Activated CD8-positive, alpha-beta memory T cell treated with anti-CD3 and anti-CD28 coated beads for 48 hours (primary cell): ENCODE results near the gene FRS3.
"Not testable (repeated sequence)": the region's sequence is repeated elsewhere in the genome, so short reads cannot be mapped to it uniquely, and the experiment has no call there.

ENCODE experiments used
- DNase-seq, 3 experiments: peaks; one replicate each; pipeline ENCODE4 v3.0.0-alpha.2; 2020; ENCODE audit warnings: low read depth in 2 of 3, low spot score in 2 of 3

Gene FRS3

DNA sequence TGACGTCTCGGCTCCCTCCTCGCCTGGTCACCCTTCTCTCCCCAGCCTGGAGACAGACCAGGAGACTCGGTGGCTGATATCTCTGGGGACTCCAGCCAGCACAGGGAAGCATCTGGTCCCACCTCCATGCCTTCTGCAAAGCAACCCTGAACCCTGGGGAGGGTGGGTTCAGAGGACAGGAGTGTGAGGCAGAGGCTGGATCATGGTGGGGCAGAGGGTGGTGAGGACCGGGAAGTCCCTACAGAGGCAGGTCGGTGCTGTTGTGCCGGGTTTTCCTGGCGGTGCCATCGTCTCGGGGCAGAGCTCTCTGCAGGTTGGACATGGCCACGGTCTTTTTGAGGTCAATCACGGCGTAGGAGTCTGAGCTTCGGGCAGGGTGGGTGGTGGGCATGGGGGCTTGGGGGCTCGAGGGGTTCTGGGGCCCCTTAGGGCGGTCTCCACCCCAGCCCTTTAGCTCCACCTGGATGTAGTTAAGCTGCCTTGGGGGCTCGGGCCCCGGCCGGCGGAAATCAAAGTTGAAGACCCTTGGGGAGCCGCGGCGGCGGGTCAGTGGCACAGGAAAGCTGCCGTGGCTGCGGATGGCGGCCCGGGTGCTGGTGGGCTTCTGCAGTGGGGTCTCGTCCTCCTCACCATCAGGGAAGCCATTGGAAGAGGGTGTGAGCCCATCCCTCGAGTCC is 9.2 kb downstream of the FRS3 start:
- no peak for DNase-seq

DNA sequence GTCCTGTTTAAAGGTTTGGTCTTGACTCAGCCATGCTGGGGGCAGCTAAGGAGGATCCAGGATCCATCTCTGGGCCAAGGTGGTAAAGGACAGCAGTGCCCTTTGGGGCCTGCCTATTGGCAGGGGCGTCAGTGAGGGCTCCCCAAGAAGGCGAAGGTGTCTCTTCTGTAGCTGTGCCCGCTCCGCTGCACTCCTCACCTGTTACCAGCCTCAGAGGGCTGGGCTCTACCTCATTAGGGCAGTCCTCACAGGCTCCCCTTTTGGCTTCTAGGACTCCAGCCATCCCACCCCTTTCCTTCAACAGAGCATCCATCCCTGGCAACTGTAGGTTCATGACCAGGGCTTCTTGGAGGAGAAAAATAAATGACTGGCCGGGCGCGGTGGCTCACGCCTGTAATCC is 10.3 kb downstream of the FRS3 start:
- DNase-seq, result no peak

DNA sequence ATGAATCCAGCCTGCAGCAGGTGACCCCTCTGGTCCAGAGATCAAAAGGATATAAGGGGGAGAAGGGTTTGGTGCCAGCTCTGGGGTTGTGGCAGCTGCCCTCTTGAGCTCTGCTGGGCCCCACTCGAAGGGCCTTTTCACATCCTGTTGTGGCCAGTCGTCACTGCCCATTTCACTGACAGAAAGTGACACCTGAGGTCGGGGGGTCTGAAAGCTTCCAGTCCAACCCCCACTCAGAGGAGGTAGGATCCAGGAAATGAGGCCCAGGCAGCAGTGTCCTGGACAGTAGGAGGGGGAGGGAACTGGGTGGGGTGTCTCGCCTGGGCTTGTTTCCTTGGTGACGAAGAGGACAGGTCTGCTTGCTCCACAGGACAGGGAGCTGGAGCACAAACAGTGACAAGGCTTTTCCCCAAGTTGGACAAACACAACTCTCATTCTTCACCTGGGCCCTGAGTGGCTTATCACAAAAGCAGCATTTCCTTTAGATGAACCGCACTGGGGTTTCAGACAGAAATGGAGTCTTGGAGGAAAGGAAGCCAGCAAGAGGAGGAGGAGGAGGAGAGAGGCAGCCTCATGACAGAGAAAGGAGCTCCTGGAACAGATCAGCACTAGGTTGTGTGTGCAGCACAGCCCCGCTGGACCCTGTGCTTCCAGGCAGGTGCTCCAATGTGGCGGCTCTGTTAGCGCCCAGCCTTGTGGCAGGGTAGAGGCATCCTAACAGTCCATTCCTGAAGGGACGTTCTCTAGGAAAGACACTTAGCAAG is 11.0 kb downstream of the FRS3 start:
- DNase-seq, result no peak

DNA sequence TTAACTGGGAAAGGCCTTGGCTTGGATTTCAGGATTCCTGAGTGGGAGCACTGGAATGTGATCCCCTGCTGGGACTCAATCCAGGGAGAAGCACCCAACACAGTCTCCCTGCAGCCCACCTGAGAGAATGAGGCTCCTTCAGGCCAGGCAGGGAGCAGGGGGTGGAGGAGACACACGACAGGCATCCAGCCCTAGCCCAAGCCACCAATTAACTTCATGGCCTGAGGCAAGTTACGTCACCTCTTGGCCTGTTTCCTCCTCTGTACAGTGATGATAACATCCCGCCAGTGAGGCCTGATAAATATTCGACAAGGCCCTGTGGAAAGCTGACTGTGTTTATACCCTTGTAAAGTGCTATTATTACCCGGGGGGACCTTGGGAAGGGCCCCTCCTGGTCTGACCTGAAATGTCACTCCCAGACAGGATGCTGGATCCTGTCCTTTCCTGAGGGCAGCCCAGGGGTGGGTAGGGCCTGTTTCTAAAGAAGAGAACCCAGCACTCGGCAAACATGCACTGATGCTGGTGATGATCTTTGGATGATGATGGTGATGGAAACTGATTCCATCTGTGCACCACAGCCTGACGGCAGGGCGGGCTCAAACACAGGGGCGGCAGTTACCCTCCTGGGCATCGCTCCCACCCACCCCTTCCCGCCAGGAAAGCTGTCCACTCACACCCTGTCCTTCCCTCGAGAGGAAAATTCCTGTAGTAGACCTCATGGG is 12.4 kb downstream of the FRS3 start:
- no peak for DNase-seq

DNA sequence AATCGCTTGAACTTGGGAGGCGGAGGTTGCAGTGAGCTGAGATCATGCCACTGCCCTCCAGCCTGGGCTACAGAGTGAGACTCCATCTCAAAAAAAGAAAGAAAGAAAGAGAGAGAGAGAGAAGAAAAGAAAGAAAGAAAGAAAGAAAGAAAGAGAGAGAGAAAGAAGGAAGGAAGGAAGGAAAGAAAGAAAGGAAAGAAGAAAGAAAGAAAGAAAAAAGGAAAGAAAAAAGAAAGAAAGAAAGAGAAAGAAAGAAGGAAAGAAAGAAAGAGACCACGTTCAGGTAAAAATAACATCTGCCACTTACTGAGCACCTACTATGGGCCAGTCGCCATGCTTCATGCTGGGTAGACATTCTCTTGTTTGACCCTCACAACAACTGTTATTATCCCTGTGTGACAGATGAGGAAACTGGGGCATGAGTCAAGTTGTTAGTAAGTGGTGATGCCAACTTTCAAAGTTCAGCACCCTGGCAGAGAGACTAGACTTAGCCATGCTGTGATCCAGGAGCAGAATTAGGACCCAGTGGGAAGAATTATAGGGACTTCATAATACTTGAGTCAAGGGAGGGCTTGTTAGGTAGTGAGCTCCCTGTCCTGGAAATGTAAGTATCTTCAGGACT is 13.5 kb downstream of the FRS3 start:
- not testable (repeated sequence) for DNase-seq

DNA sequence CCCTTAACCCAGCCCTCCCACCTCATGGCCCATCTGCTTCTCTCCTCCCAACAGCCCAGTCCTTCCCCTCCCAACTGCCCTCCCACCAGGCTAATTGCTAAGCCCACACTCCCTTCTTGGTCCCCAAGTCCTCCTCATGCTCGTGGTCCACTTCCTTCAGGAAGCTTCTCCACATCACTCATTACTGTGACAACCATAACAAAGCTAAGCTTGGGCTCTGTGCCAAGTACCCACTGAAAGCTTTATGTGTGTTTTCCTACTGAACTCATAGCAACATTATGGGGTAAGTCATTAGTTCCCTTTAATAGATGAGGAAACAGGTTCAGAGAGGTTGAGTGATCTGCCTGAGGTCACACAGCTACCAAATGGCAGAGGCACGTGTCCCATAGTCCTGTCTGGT is 16.2 kb downstream of the FRS3 start:
- DNase-seq, result no peak

DNA sequence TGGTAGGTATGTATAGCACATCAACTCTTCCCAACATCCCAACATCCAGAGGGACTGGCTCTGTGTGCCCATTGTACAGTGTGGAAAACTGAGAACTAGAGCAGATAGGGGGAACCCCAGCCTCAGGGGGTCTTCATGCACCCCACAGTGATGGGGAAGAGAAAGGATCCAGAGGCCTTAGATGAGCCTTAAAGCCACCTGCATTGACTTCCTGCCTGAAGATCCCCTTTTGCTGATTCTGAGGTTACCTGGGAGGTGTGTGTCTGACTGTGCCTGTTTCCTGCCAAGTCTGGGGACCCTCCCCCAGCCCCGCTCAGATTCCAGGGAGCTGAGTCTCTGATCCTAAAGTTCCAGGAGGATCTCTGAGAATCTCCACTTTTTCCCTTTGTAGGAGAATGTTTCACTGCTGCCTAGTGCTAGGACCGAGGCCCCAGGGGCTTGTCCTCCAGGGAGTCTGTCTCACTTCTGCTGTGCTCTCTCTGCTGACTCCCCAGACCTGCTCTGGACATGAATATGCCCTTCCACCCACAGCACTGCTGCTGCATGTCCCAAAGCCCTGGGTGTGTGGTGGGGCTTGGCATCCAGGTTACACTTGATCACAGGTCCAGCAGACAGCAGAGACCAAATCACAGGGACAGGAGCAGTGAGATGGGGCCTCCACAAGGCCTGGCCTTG is 19.7 kb downstream of the FRS3 start:
- DNase-seq, result no peak

DNA sequence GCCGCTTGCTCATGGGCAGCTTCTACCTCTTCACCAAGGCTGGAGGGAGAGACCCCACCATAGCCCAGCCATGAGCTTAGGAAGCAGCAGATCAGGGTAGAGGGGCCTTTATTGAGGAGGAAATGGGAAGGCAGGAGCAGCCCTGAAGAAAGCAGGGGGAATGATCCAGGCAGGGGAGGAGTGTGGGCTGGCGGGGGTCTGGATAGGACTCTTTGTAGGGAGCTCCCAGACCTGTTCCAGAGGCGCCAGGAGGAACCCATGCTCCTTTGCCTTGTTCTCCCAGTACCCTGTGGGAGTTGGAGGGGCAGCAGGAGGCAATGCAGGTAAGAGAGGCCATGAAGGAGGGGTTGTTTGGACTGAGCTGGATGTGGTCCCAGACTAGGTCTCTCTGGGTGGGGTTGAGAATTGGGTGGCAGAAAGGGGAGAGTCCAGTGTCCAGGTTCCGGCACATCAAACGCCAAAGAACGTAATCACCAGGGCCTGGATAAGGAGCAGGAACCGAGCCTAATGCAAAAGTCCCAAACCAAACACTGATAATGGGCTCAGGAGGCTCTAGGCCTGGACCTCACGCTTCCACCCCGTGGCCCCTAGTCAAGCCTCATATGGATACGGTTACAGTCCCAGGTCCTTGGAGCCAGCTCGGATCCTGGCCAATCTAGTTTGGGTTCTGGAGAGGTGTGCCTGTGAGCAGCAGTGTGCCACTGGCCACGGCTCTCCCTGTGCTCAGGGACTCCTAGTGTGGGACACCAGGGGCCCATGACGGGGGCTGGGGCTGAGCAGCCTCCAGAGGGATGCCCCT is 20.4 kb downstream of the FRS3 start:
- no peak for DNase-seq

DNA sequence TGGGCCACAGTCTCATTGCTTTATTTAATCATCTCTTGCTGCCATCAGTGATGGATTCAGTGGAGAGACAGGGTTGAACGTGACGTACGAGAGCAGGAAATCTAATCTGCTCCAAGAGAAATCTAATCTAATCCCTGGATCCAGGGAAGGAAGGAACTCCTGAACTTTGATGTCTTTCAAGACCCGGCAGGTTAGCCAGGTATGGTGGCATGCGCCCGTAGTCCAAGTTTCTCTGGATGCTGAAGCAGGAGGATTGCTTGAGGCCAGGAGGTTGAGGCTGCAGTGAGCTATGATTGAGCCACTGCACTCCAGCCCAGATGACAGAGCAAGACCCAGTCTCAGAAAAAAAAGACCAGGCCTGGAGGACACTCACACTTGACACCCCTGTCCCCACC is 21.1 kb downstream of the FRS3 start:
- DNase-seq, result no peak

DNA sequence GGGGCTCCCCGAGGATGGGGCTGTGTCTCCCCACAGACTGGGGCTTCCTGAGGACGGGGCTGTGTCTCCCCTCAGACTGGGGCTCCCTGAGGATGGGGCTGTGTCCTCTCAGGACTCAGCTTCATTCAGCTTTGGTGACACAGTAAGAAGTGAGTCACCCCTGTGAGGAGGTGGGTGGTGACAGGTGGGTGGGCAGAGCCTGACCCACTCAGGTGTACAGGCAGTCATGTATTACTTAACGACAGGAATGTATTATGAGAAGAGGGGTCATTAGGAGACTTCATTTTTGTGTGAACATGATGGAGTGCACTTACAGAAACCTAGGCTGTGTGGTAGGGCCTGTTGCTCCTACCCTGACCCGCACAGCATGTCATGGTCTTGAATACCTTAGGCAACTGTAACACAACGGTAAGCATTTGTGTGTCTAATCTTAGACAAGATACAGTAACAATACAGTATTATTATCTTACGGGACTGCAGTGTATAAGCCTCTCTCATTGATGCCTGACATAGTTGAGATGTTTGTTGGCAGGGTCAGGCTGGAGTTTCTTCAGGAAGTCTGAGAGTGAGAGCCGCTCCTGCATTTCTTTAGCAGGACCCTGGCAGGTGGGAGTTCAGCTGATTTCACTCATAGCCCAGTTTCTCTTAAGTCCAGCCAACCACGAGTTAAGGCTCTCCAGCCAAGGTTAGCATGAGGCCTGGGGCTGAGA is 21.6 kb downstream of the FRS3 start:
- no peak for DNase-seq

DNA sequence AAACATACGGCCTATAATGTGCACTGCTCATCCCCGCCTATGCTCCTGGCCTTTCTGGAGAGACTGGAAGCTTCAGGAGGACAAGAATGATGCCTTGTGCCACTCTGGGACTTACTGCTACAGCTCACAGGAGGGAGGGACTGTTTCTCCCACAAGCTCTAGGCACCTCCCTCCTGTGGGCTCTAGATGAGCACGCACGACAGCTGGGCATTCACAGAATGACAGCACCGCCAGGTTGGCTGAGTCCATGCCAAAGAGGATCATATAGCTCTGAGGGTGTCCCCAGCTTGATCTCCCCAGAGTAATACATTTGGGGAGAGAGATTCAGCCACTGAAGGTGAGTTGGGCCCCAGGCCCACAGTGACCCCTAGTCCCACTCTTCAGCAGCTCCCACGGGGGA is 22.4 kb downstream of the FRS3 start:
- DNase-seq, result no peak

DNA sequence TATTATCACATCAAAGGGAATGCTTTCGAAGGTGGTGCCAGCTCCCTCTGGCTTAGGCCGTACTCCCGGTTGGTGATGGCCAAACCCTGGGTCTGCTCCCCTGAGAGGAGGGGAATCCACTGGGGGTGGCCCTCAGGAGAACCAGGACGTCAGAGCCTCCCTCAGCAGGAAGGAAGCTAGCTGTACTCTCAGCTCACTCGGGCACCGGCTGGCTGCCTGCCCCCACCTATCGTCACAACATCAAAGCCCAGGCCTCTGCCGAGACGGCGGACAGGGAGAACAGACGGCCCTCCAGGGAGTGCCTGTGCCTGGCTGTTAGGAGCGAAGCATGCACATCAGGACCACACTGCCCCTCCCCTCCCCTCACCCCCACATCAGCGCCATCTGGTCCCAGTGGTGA is 23.3 kb downstream of the FRS3 start:
- no peak for DNase-seq

DNA sequence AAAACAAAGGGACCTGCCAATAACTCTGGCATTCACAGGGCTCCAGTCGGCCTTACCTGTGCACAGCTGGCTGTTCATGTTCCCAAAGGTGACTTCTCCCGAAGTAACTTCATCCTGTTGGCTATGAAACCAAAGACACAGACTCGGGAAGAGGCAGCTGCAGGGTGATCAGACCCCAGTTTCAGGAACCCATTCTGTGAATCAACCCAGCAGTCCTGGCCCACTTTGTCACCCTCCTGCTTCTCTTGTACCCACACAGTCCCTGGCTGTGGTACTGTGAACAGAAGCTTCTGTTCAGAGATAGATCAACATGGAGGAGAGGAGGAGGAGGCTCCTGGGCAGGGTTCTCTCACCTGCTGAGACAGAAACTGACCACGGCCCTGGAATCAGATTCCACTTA is 23.8 kb downstream of the FRS3 start:
- DNase-seq, result no peak

DNA sequence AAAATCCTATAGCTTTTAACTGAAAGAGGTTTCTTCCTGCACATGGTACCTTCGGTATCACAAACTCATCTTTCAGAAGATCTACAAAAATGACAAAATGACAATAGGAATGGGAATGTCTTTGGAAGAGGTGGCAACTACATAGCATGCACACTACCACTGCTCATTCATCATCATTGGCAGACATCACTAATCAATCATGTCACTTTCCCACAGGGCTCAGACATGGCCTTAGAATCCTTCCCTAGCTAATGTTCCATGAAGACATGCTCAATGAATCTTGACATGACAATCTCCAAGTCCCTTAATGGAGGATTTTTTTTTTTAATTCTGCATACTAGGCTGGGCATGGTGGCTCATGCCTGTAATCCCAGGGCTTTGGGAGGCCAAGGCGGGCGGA is 29.3 kb downstream of the FRS3 start:
- no peak for DNase-seq

DNA sequence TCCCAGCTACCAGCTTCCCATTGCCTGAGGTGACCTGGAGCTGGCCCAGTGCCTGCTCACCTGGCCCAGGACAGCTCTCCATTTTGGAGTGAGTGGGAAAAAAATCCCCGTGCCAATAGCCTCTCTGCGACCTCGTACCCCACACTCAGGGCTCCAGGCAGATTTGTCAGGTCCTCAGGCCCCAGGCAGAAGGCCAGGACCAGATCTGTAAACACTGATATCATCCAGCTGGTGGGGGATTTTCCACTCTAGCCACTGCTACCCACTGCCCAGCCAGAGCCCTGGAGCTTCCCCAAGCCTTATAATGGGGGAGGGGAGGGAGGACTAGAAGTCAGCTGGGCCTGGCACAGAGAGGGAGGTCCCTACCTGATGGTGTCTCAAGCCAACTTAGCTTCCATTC is 31.2 kb downstream of the FRS3 start:
- DNase-seq, result no peak

DNA sequence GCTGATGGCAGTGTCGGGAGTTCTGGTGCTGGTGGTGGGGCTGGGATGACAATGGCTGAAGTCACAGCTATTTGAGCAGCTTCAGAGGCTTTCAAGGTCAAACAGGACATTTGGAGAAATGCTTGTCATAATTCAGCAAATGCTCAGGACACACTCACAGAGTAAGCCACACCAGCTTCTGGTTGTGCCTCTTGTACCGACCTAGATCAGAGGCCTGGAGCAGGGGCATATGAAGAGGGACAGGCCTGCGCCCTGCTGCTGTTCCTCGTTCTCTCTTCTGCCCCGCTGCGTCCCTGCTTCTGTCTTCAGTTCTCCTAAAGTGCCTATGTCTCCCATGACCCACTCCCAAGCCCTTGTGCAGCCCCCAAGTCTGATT is 31.6 kb downstream of the FRS3 start:
- DNase-seq, result no peak

DNA sequence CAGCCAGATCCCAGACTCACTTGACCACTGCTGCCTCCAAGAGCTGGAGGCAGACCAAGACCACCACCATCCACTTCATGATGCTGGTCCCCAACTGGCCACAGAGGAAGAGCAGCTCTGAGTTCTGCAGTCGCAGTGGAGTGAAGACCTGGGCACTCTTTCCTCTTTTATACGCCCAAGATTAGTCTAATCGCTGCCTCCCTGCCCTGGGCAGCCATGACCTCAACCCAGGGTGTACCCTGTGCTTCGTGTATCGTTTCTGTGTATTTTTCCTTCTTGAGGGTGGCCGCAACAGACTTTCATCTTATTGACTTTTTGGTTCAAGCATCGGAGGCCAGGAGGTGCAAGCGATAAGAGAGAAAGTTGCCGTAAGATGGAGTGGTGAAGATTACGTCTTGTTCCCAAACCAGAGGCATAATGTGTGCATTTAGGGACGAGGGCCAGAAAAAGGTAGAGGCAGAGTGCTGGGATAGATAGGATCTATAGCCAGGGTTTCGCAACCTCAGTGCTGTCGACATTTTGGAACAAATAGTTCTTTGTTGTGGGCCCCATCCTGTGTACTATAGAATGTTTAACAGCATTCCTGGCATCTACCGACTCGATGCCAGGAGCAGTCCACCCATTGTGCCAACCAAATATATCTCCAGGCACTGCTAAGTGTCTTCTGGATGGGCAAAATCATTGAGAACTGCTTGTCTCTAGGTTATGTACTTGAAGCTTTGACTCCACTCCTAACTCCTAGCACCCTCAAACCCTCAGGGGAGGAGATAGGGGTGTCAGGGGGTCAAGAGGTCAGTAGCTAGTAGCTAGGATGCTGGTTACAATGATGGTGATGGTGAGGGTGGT is 32.2 kb downstream of the FRS3 start, which contains the start of gene PGC:
Gene PGC, minus strand, starts transcription at position 142 of the 846 bp plus-strand sequence. Its CDS starts 63 bp downstream, at position 79.
- no peak for DNase-seq

DNA sequence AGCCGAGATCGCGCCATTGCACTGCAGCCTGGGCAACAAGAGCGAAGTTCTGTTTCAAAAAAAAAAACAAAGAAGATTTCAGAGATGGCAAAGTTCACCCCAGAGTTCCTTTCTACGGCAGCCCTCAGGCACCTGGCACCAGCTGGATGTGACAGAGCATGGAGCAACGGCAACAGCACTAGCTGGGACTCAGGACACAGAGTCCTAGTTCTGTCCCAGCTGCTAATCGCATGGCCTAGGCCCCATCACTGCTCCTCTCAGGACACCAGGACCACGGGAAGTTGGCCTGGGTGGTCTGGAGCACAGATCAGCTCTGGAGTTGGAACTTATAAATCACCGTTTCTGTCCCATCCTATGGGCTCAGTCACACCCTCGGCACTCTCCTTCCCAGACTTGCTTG is 33.6 kb downstream of the FRS3 start:
- no peak for DNase-seq

DNA sequence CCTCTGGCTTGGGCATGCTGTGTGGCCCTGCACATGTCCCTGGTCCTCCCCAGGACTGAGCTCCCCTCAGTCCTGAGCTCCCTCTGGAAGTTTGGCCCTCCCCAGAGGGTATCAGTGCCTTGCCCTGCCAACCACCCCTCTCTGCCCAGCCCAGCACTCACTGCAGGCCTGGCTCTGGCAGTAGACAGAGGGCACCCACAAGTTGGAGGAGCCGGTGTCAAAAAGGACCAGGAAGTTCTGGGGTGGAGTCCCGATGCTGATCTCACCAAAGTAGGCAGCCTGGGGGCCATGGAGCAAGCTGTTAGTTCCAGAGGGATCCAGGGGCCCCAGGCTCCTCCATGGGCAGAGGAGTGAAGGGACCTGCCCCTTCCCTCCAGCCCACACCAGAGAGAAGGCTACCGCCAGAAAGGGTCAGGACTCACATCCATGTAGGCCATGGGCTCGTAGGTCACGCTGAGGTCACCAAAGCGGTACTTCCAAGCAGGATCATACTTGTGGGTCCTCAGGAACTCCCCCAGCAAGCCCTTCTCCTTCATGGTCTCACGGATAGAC is 35.4 kb downstream of the FRS3 start:
- DNase-seq, result no peak
